ENCODE data around the gene CPT2.

CPT2 gene

DNA sequence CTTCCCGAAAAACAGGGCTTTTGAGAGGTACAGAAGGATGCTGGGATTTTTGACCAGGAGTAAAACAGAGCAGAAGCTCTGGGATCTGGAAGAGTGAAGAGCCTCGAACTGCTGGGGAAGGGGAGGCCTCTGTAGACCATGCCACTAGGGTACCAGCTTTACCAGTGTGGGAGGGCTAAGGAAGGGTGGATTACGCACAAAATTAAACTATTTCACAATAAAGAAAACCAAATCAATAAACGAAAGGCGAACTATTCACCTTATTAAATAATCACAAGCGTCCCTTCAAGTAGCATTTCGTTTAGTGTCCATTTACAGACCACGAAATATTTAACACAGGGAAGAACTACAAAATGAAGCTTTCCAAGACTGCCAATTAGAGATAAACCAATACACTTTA lies 23.1 kb downstream of the CPT2 start:
- DNase-seq (ENCODE audit: low read depth), result no peak

DNA sequence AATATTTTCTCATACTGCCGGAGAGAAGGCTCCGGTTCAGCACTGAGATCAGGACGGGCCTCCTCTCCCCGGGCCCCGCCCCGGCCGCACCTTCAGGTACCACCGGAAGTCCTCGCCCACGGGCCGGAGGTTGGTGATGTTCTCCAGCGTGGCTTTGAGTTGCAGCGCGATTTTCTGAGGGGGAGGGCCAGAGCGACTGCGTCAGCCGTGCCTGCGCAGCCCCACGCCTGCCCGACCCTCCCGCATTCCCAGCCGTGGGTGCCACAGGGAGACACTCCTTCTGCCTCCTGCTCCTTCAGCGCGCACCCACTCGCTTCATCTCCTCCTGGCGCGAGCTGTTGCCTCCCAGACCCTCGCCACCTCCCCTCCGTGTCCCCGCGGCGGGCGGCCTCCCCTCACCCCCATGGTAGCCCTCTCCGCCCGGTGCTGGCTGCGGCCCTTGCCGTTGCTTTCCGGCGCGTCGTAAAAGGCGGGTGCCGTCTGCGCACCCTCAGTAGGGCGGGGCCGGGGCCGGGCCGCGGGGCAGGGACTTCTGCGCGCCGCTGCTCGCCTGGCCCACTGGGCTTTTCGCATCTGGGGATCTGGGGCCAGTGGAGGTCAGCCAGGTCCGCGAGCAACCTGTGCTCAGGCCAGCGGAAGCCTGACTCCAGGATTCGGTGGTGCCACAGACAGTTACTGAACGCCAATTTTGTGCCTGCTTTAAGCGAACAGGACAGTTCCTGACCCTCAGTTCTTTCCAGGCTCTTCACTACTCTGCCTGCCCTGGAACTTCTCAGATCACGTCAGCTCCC lies 23.7 kb downstream of the CPT2 start, which contains the start of gene CZIB:
TSS of gene CZIB (minus strand) at position 464 of the 791 bp plus-strand sequence. CDS start at position 405, 59 bp downstream.
- DNase-seq (ENCODE audit: low read depth), result peak; percentile 90

DNA sequence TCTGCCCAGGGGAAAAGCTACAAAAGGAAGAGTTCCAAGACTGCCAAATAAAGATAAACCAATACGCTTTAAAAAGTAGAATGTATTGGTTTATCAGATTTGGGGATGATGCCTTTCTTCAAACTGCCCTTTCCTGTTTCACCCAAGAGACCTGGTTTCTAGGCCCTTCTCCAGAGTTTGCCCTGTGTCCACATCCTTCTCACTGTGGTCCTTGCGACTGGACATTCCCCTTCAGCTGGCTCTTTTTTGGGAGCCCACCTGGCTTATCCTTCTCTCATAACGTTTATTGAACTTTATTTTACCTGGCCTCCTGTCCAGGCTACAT lies 24.3 kb downstream of the CPT2 start:
- DNase-seq (ENCODE audit: low read depth), result no peak

DNA sequence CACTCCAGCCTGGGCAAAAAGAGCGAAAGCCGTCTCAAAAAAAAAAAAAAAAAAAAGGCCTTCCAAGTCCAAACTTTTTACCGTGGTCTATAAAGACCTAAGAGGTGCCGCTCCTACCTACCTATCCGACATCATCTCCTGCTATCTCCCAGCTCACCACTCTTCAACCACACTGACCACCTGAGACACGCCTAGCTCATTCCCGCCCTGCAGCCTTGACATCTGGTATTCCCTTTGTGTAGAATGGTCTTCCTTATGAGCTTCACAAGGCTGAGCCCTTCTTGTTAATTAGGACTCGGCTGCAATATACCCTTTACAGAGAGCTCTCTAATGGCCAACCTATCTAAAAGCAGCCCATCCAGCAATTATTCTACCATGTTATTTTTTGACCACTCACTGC lies 41.0 kb downstream of the CPT2 start:
- no peak for DNase-seq (ENCODE audit: low read depth)

DNA sequence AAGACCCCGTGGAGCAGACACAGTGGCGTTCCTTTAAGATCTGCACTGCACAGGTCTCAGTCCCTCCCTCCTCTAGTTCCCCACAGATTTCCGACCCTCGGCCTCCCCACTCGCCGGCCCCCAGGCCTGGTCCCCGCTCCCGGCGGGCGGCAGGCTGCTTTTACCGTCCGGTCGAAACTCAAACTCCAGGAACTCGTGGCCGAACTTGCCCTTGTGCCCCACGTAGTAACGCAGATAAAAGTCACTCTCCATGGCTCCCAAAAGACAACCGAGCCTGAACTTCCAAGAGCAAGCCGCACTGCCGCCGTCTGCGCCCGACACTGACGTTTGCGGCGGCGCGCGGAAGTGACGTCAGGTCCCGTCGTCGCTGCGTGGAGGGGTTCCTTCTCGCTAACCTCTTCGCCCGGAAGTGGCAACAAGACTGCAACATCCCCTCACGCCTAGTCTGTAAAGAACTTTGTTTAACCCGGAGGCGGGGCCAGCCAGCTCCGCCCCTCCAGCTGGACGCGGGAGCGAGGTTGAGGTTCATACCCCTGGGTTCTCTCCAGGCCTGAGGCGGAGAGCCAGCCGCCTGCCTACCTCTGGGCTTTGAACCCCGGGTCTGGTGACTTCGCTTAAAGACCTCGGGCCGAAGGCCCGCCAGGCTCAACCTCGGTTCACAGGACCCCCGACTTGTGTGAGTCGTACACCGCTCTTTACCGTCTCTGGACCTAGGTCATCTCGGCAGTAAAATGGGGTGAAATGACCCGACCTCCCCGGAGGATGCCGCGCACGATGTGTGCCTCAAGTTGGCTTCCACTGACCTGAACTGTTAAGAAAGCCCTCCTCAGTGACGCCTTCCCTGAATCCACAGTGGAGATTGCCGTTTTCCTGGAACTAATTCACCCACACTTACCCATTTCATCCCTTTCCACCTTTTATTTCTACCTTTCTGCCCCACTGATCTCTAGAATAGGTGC lies 41.9 kb downstream of the CPT2 start, which contains the start of gene MAGOH:
TSS of gene MAGOH (minus strand) at position 322 of the 959 bp plus-strand sequence. CDS start at position 252, 70 bp downstream.
- peak; percentile 95 for DNase-seq (ENCODE audit: low read depth)

DNA sequence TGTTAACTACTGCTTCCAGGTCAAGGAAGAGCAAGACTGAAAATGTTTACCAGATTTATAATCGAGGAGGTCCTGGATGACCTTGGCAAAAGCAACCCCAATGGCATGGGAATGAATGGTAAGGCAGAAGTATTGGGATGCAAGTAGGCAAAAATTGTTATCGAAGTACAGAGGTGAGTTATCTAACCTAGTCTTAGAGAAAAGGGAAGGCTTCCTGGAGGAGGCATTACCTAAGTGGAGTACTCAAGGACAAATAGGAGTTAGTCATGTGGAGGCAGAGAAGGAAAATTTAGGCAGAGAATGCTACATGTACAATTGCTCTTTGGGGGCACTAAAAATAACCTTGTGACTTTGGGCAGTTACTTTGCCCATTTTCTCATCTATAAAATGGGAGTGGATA lies 45.2 kb downstream of the CPT2 start:
- DNase-seq (ENCODE audit: low read depth), result no peak

DNA sequence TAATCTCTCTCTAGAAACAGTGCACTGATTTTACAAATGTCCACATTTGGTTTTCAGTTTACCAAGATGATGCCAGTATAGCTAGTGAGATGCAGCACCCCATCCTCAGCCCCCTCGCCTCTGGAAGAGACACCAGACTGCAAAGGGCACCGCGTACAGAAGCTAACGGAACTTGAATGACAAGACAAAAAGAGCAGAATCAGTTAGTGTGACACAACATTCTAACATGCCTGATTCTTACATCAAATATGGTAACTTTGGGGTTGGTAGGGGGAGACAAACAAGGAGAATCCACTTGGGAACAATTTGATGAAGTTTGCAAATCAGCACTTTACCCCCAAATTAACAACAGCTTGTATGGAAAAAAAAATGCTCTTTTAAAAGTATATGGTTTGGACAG lies 45.8 kb downstream of the CPT2 start:
- no peak for DNase-seq (ENCODE audit: low read depth)

DNA sequence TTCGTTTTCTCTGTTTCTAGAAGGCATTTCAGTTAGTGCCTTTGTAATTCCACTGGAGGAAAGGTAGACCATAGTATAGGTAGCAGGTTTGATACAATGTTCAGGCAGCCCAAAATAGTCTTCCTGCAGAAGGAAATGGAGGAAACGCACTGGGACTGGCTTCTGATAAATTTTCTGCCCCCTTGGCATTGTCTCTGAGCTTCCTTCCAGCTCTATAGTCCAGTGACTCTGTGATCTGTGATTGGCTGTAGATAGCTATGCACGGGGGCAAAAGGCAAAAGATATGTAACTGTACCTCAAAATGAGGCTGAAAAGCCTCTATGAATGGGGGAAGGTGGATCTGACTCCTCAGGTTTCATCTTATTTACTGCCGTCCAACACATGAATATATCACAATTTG lies 47.5 kb downstream of the CPT2 start:
- DNase-seq (ENCODE audit: low read depth), result no peak

DNA sequence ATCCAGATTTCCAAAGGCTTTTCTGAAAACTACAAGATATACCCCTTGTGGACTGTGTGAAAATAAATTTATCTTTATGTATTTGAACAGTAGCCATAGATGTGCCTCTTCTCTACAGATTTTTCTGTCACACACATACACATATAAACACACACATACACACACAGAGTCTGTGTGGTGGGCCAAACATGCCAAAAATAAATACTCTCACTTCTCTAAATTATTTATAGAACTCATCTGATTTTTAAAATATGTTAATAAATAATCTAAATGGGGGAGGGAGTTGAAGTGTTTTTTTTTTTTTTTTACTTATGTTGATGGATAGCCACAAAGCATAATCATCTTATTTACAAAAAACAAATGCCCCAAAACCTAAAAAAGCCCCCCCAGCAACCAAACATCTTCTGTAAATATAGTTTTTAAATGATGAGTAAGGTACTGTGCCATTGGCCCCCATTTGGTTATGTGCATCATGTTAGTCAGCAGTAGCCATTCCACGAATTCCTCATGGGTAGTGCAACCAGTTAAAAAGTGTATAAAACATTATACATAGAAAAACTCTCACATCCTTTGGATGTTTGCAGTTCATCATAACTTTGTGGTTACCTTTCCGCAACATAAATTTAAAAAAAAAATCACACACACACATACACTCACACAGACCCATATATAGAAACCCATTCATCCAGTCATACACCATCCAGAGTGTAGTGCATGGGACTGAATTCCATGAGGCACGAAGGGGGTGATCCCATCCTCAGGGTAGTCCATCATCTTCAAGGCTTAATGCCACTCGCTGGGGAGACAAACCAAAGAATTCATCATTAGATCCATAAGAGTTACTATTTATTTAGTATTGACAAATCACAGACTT lies 49.9 kb downstream of the CPT2 start:
- DNase-seq (ENCODE audit: low read depth), result no peak

DNA sequence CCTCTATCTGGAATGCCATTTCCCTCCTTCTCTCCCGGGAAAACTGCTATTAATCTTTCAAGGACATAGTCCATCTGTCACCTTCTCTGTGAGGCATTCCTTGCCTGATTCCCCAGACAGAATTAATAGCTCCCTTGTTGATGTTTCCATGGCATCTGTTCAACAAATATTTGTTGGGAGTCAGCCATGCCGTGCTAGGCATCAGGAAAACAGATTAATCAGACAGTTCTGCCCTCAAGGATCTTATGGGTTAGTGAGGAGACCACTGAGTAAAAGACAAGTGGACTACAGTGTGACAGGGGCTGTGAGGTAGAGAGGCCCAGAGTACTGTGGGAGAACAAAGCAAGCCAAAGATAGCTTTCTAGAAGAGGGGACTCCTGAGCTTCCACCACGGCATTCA lies 53.1 kb downstream of the CPT2 start:
- DNase-seq (ENCODE audit: low read depth), result no peak

DNA sequence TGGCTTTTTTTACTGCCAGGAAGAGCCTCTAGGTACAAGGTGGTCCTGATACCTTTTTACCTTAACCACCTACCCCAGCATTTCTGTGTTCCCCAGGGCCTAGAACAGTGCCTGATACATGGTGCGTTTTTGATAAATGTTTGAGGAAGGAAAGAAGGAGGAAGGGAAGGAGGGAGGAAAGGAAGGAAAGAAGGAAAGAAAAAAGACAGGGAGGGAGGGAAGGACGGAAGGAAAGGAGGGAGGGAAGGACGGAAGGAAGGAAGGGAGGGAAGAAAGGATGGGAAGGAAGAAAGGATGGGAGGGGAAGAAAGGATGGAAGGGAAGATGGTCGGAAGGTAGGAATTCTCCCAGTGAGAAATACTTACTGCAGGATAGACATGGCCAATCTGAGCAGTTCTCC lies 53.7 kb downstream of the CPT2 start:
- no peak for DNase-seq (ENCODE audit: low read depth)

DNA sequence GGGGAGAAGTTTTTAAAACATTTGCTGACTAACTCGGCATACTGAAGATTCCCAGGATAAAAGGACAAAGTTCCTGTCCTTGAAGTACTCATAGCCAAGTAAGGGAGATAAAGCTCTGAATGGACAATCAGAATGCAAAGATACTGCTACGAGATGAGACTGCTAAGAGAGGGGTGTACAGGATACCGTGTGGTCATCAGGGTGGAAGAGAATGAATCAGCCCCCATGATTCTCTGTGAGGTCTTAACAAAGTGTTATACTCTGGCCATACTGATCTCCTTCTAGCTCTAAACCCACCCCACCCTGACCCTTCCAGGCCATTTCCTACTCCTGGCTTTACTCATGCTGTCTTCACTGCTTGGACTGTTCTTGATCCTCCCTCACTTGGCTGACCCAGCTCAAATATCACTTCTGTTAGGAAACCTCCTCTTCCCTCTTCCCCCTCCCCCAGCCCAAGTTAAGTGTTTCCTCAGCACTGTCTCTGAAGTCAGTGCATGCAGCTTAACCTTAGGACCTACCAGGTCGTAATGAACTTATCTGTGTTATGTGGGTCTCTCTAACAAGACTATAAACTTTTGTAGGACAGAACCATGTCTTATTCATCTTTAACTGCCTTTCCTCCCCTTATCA lies 57.5 kb downstream of the CPT2 start:
- no peak for DNase-seq (ENCODE audit: low read depth)

DNA sequence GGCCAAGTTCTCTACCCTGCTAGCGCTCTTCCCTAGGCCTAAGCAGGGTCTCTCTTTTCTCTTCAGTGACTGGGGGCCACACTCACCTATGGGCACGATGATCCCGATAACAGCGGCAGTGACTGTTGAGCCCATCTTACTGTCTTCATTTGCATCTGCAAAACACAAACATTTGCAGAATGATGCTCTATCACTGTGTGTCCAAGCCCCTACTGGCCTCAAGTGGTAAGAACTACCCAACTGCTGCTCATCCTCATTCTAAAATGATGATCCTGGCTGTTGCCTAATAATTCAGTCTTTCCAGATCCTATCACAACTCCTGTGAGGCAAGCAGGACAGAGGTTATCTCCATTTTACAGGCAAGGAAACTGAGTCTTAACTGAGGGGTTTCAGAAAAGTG lies 58.4 kb downstream of the CPT2 start:
- no peak for DNase-seq (ENCODE audit: low read depth)

DNA sequence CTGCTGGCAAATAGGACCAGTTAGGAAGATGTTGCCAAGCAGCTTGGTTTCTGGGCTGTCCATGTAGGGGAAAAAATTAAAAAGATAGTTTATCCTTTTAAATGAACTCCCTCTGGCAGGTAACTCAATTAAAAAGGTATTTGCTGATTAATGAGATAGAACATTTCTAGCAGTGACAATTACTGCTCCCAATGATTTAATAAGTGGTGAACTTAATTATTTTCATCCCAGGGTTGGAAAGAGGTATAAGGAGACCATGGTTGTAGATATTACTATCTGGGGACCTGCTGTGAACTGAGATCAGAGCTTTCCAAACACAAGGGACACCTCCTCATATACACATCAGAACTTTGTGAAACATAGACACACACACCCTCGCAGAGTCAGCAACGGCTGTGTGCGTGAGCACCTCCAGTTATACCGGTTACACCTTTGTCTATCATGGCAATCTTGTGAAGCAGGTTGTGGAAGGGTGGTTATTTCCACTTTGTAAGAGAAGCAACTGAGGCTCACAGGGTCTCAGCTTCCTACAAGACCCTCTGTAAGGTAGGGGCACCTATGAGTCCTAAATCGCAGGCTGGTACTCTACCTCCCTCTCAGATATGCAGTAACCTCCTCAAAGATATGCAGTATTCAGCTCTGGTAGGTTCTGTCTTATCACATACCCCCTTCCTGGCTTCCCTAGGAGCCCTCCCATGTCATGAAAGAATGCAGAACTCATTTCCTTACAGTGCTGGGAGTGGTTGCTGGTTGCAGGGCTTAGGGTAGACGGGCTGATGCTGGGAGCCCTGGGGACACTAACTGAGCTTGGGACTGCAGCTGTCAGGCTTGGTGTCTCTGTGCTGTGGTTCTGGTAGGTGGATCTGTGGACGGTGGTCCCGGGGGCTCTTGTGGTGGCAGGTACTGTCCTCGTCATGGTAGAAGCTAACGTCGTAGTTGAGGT lies 60.2 kb downstream of the CPT2 start:
- no peak for DNase-seq (ENCODE audit: low read depth)

DNA sequence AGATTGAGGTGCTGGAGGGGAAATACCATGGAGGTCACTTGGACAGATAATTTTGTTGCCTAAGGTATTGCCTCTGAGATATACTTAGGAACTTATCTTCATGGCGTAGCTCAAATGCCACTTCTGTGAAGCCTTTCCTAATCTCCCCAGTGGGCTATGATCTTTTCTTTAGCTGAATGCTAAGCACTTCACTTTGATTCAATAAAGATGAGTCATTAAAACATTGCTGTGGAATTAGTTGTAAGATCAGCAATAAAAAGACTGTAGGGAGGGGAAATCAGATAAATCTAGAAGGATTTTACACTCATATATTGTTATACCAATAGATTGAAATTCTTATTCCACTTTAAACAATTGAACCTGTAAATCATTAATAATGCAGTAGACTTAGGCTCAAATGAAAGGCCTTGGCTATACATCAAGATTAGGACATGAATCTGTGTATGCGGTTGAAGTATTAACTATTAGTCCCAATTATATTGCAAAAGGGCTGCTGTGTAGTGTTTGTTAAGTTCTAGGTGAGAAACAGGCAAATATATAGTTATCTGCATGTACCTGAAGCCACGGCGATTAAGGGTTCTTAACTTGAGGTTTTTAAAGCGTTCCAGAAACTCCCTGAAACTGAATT lies 60.9 kb downstream of the CPT2 start:
- DNase-seq (ENCODE audit: low read depth), result no peak

DNA sequence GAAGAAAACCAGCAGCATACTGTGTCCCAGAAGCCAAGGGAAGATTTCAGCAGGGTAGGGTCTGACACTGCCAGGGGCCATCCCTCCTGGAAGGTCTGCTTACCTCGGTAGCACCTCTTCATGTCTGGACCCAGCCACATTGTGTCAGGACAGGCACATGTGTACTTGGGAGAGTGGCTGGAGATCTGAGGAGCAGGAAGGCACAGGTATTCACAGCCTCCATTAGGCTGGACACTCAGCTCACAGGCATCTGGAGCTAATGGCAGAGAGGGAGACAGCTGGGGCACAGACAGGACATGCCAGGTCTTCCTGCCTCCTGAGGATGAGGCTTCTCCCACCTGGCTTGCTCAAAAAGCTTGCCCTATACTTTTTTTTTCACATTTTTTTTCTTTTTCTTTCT lies 61.6 kb downstream of the CPT2 start:
- DNase-seq (ENCODE audit: low read depth), result no peak

DNA sequence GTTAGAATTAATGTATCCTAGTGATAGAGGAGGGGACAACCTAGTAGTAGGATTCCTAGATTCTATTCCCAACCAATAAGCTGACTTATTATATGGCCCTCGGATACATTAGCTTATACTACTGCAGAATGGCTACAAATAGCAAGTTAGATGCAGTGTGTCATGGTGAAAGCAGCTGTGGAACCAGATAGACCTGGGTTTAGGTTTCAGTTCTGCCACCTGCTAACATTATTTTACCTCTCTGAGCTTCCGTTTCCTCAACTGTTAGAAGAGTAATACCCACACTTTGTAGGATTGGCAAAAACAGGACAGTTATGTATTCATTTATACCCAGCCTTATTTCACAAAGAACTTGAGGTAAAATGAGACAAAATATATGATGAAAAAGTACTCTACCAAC lies 63.3 kb downstream of the CPT2 start:
- DNase-seq (ENCODE audit: low read depth), result no peak

DNA sequence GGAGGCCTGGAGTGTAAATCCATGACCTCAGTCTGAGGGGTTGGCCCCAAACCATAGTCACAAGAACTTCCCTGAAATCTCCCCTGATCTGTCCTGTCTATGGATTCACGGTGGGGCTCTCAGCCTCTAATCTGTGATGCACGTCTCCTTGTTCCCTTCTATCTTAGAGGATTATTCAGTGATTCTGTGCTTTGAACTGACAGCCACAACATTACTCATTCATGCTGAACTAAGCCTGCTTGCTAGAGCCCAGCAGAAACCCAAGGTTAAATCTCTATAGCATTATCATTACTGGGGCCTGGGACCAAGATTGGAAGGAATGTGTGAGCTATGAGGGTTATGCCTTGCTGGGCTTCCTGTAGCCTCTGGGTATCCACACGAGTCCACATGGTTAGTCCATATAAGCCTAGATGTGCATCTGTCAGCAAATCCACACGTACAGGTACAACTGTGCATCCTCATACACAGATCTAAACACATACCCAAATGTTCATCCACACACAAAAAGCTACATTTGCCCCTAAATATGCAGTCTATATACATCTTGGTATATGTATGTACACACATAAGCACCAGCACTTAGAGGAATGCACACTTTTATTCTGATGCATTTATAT lies 64.1 kb downstream of the CPT2 start:
- DNase-seq (ENCODE audit: low read depth), result no peak

DNA sequence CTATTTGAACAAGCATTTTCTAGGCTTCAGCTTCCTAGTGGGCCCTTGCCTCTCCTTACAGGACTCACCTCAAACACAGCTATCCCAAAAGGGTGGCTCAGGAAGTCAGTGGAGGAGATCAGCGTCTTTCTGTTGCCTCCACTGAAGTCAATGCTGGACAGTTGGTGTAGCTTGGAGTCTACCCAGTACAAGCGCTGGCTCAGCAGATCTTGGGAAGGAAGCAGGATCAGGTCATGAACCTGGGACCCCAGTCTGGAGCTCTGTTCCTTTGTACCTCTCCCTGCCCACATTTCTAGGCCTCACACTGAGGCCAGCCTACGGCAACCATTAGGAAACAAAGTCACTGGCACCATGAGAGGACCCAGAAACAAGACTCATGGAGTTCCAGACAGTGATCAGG lies 65.4 kb downstream of the CPT2 start:
- no peak for DNase-seq (ENCODE audit: low read depth)

Measured in stimulated activated CD8-positive, alpha-beta memory T cell treated with anti-CD3 and anti-CD28 coated beads, Interleukin-15, amount 100 ng/mL, for 24 hours (primary cell).